GM12878 (cell line): ENCODE data around the gene CD96. TPM values are rescaled to one million over a fixed set of nuclear protein-coding genes. Genes with fewer than 3 reads are reported as not detected.

ENCODE experiments used
- ATAC-seq: fragments of 200-7000 bp; cut with Tn5 transposase; 3 replicates; pipeline ENCODE4 v1.9.1; 2020; ENCODE audit warnings: mild to moderate bottlenecking, moderate library complexity
- BruUV-seq: library from RNA; stranded (reverse); fragments of 400-500 nt; replicated peaks from 2 replicates; lab custom pipeline; 2021; lab: Mats Ljungman, UMichigan
- CTCF ChIA-PET: fragments of 300-600 bp; sonication (Branson Sonifier 250); formaldehyde crosslinking; extraction: SDS; loops from one replicate; lab custom pipeline; 2021; ENCODE audit warnings: inconsistent platforms; lab: Yijun Ruan, JAX
- POLR2A ChIA-PET: fragments of 350-600 bp; formaldehyde crosslinking; extraction: SDS; loops from one replicate; lab custom pipeline; 2021; ENCODE audit warnings: inconsistent platforms; lab: Charles Lee
- RAD21 ChIA-PET: fragments of 300-600 bp; sonication (Branson Sonifier 250); formaldehyde crosslinking; loops from one replicate; lab custom pipeline; 2023; ENCODE audit warnings: antibody characterized with exemption; ENCODE audit not compliant: unreplicated experiment; lab: Charles Lee
- SMC1A ChIA-PET: fragments of 300-600 bp; sonication (Branson Sonifier 250); formaldehyde crosslinking; loops from one replicate; lab custom pipeline; 2023; ENCODE audit not compliant: unreplicated experiment, uncharacterized antibody; lab: Charles Lee
- DNase-seq: peaks from one replicate; pipeline ENCODE4 v3.0.0-alpha.2; 2011; ENCODE audit warnings: low read depth, low spot score
- FAIRE-seq: peaks from 3 replicates; lab custom pipeline; 2011; peaks lifted over from hg19 to GRCh38; lab: Jason Lieb, UNC
- H2AFZ ChIP-seq: 2 replicates; pipeline ENCODE4 v1.6.0; 2011; ENCODE audit warnings: low read depth, low read length, control low read depth; ENCODE audit not compliant: control insufficient read depth
- H3K27ac ChIP-seq: 2 replicates; pipeline ENCODE4 v1.5.1; 2011; ENCODE audit warnings: control low read depth; ENCODE audit not compliant: control insufficient read depth, insufficient read depth
- H3K27me3 ChIP-seq, 2 experiments: replicated peaks in 1 of 2; 2 replicates each; pipeline versions ENCODE4 v1.6.0 to v1.6.1; 2011; ENCODE audit warnings: low read length in 1 of 2; ENCODE audit not compliant: control insufficient read depth in 2 of 2, insufficient read depth in 2 of 2
- H3K36me3 ChIP-seq, 2 experiments: 2 replicates each; pipeline ENCODE4 v1.5.1; 2011; ENCODE audit warnings: low read length in 1 of 2; ENCODE audit not compliant: control insufficient read depth in 2 of 2, insufficient read depth in 2 of 2
- H3K4me1 ChIP-seq: 2 replicates; pipeline ENCODE4 v1.6.1; 2011; ENCODE audit warnings: mild to moderate bottlenecking, low read length, moderate library complexity, mixed read lengths; ENCODE audit not compliant: control insufficient read depth, insufficient read depth
- H3K4me2 ChIP-seq: 2 replicates; pipeline ENCODE4 v1.6.0; 2011; ENCODE audit warnings: control low read depth; ENCODE audit not compliant: control insufficient read depth, insufficient read depth
- H3K4me3 ChIP-seq: fragments of 200-600 bp; sonication (generic); 2 replicates; pipeline ENCODE4 v1.5.1; 2016
- H3K79me2 ChIP-seq: 2 replicates; pipeline ENCODE4 v1.6.0; 2011; ENCODE audit warnings: low read length; ENCODE audit not compliant: control insufficient read depth, insufficient read depth
- H3K9ac ChIP-seq: 2 replicates; pipeline ENCODE4 v1.8.0; 2011; ENCODE audit warnings: low read length, control low read depth, mixed read lengths; ENCODE audit not compliant: control insufficient read depth, insufficient read depth
- H3K9me3 ChIP-seq: replicated peaks from 3 replicates; pipeline ENCODE4 v1.5.1; 2011; ENCODE audit warnings: mild to moderate bottlenecking, low read length; ENCODE audit not compliant: control insufficient read depth, insufficient read depth
- H4K20me1 ChIP-seq: 2 replicates; pipeline ENCODE4 v1.6.0; 2011; ENCODE audit not compliant: control insufficient read depth, insufficient read depth
- ATF2 ChIP-seq: IDR thresholded peaks from 2 replicates; pipeline ENCODE4 v1.6.1; 2012; ENCODE audit warnings: low read length, inconsistent platforms
- E2F8 ChIP-seq: fragments of 450-650 bp; IDR thresholded peaks from 2 replicates; pipeline ENCODE4 v1.6.1; 2018; ENCODE audit warnings: mild to moderate bottlenecking, low read depth, moderate library complexity; ENCODE audit not compliant: partially characterized antibody
- HSF1 ChIP-seq: fragments of 150-350 bp; IDR thresholded peaks from 2 replicates; pipeline ENCODE4 v1.6.1; 2014; ENCODE audit warnings: mild to moderate bottlenecking, low read depth, low read length
- IKZF2 ChIP-seq, 2 experiments: fragments of 450-650 bp; IDR thresholded peaks; 2 replicates each; pipeline ENCODE4 v1.6.1; 2017; ENCODE audit warnings: mild to moderate bottlenecking in 2 of 2, moderate library complexity in 2 of 2
- KAT2A ChIP-seq: conservative IDR thresholded peaks from 2 replicates; pipeline ENCODE4 v1.6.1; 2011; ENCODE audit warnings: low read depth, low read length; ENCODE audit not compliant: control insufficient read depth
- RELA ChIP-seq: fragments of 450-650 bp; IDR thresholded peaks from 2 replicates; pipeline ENCODE4 v1.8.0; 2014; ENCODE audit warnings: borderline replicate concordance; ENCODE audit not compliant: partially characterized antibody
- SIN3A ChIP-seq: IDR thresholded peaks from 2 replicates; pipeline ENCODE4 v1.6.1; 2012; ENCODE audit warnings: low read depth, low read length, improper control_type of control experiment
- SMAD5 ChIP-seq: IDR thresholded peaks from 2 replicates; pipeline ENCODE4 v1.6.1; 2016; ENCODE audit warnings: antibody characterized with exemption, low read depth
- TCF7 ChIP-seq: IDR thresholded peaks from 2 replicates; pipeline ENCODE4 v1.6.1; 2014; ENCODE audit warnings: antibody characterized with exemption, borderline replicate concordance
- YY1 ChIP-seq: IDR thresholded peaks from 2 replicates; pipeline ENCODE4 v1.6.1; 2011; ENCODE audit warnings: low read depth, mild to moderate bottlenecking, low read length
- ZNF384 ChIP-seq: IDR thresholded peaks from 2 replicates; pipeline ENCODE4 v1.6.1; 2012; ENCODE audit warnings: low read depth, mild to moderate bottlenecking, low read length, improper control_type of control experiment, borderline replicate concordance
- WGBS: methylation state at CpG from one replicate; pipeline ENCODE4 v1.1.6; 2016; ENCODE audit warnings: low lambda C conversion rate; ENCODE audit not compliant: insufficient replicate concordance, insufficient coverage; ENCODE audit errors: missing lambda C conversion rate; 5-methylcytosine and 5-hydroxymethylcytosine counted together
- in situ Hi-C: fragments of 300-500 bp; cut with MboI; formaldehyde crosslinking; loops from 9 replicates; pipeline ENCODE4 v1.14.3; 2018; ENCODE audit warnings: mixed read lengths
- intact Hi-C: fragments of 100-400 bp; cut with micrococcal nuclease; formaldehyde crosslinking; loops from one replicate; pipeline ENCODE4 v1.14.2; 2022; ENCODE audit not compliant: unreplicated experiment
- polyA plus RNA-seq, 11 experiments: library from polyadenylated mRNA; depleted of rRNA in 4 of 11; unstranded in 6 of 11; stranded (reverse) in 5 of 11; fragments of >200 nt; fragmentation: Nextera tagmentation in 4 of 11; fragmentation: Illumina TruSeq in 1 of 11; extraction: Ambion mirVana in 4 of 11; extraction: Trizol in 1 of 11; gene quantifications; 1 replicate in 1 of 11; 2 replicates in 10 of 11; pipeline versions ENCODE4 v1.2.1 to v1.2.3, GENCODE V29; 2011 to 2016; ENCODE audit warnings: inconsistent platforms in 2 of 11, missing spikeins in 2 of 11, low read depth in 1 of 11
- total RNA-seq, 4 experiments: library from RNA; depleted of rRNA in 3 of 4; stranded (reverse); fragments of >200 nt in 3 of 4; fragmentation: Illumina TruSeq in 1 of 4; extraction: Trizol in 1 of 4; gene quantifications; 2 replicates each; pipeline versions ENCODE4 v1.2.1 to v1.2.3, GENCODE V29; 2013 to 2021

CD96 gene
- total and polyA plus RNA-seq, 10 of the 15 experiments (the other 5 are each of a cell fraction or from before 2014, with no cell fraction given): 0.13 to 10.1 (median 0.47) TPM

DNA sequence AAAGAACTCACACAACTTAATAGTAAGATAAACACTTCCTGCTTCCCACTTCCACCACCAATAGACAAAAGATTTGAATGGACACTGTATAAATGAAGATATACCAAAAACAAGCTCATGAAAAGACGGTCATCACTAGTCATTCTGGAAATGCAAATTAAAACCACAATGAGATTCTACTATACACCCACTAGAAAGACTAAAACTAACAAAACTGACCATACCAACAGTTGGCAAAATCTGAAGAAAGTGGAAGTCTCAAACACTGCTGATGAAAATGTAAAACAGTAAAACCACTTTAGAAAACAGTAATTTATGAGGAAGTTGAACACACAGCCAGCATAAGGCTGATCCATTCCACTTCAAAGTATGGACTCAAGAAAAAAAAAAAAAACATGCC, 35.6 kb upstream of the CD96 start:
- SMC1A ChIA-PET: no interaction called here
- no peaks in the 10 kb centered on the region for H3K9me3 ChIP-seq
- no peak overlapping the region for H3K9ac ChIP-seq
- DNase-seq (no peak), ATAC-seq (peak; percentile 71), FAIRE-seq (no peak)
- no peak for TF ChIP-seq RELA
- no peak for TF ChIP-seq ZNF384
- no peak for TF ChIP-seq HSF1
- no peak for TF ChIP-seq KAT2A
- TF ChIP-seq ATF2: no peak
- no peak for TF ChIP-seq SMAD5
- TF ChIP-seq IKZF2 (IDR thresholded peaks at IDR 0.05): no peak
- TF ChIP-seq TCF7: no peak
- no peak for TF ChIP-seq YY1
- no peak for TF ChIP-seq SIN3A
- no peak for TF ChIP-seq E2F8
- H2AFZ ChIP-seq: no peak overlapping the region
- H3K27ac ChIP-seq: no peak overlapping the region
- RAD21 ChIA-PET: no interaction called here
- H3K36me3 ChIP-seq: no peaks in the 10 kb centered on the region
- WGBS: 4% methylated on average over 1 of the region's 1 CpG
- CTCF ChIA-PET: interaction anchor here (0.5 to 0.7 kb wide), 2 partner anchors 35 to 198 kb away, joined by 3 read pairs; partner anchors contain the start of gene CD96
- no peaks in the 10 kb centered on the region for H3K27me3 ChIP-seq
- POLR2A ChIA-PET: no interaction called here
- no peaks in the 10 kb centered on the region for H4K20me1 ChIP-seq
- no peak overlapping the region for H3K4me3 ChIP-seq
- intact Hi-C loops (no loop called here), in situ Hi-C loops (no loop called here)
- no peaks in the 10 kb centered on the region for H3K4me1 ChIP-seq
- no TSS peak for BruUV-seq
- no peak overlapping the region for H3K4me2 ChIP-seq
- H3K79me2 ChIP-seq: no peaks in the 10 kb centered on the region
